ENCODE measurements around the gene COX10.
"Not testable (repeated sequence)": the region's sequence is repeated elsewhere in the genome, so short reads cannot be mapped to it uniquely, and the experiment has no call there.

The COX10 gene

GRCh38 chr17:14156689-14157088 lies 87.4 kb downstream of the COX10 start:
- Histone ChIP-seq H3K27ac (ENCODE audit: poor library complexity, severe bottlenecking) (no peak overlapping the region), H3K9me3 (ENCODE audit: severe bottlenecking) (no peaks in the 10 kb centered on the region), H3K4me1 (ENCODE audit: insufficient read depth, poor library complexity, severe bottlenecking) (no peaks in the 10 kb centered on the region), H3K27me3 (ENCODE audit: insufficient read depth, poor library complexity, severe bottlenecking) (no peaks in the 10 kb centered on the region), H3K36me3 (ENCODE audit: low read depth) (no peaks in the 10 kb centered on the region), H3K4me3 (ENCODE audit: severe bottlenecking) (no peak overlapping the region)
- ATAC-seq (ENCODE audit: low read depth) (no peak), DNase-seq (ENCODE audit: low spot score) (no peak)
- TF ChIP-seq CTCF (IDR thresholded peaks at IDR 0.05; ENCODE audit: poor library complexity, severe bottlenecking), result no peak

GRCh38 chr17:14157822-14158221 lies 88.5 kb downstream of the COX10 start:
- Histone ChIP-seq H3K4me1 (ENCODE audit: insufficient read depth, poor library complexity, severe bottlenecking) (no peaks in the 10 kb centered on the region), H3K27me3 (ENCODE audit: insufficient read depth, poor library complexity, severe bottlenecking) (no peaks in the 10 kb centered on the region), H3K9me3 (ENCODE audit: severe bottlenecking) (no peaks in the 10 kb centered on the region), H3K4me3 (ENCODE audit: severe bottlenecking) (no peak overlapping the region), H3K27ac (ENCODE audit: poor library complexity, severe bottlenecking) (no peak overlapping the region), H3K36me3 (ENCODE audit: low read depth) (no peaks in the 10 kb centered on the region)
- no peak for DNase-seq (ENCODE audit: low spot score)
- TF ChIP-seq CTCF (IDR thresholded peaks at IDR 0.05; ENCODE audit: poor library complexity, severe bottlenecking), result no peak
- no peak for ATAC-seq (ENCODE audit: low read depth)

GRCh38 chr17:14158707-14159106 lies 89.4 kb downstream of the COX10 start:
- Histone ChIP-seq H3K36me3 (ENCODE audit: low read depth) (no peaks in the 10 kb centered on the region), H3K4me1 (ENCODE audit: insufficient read depth, poor library complexity, severe bottlenecking) (no peaks in the 10 kb centered on the region), H3K27me3 (ENCODE audit: insufficient read depth, poor library complexity, severe bottlenecking) (no peaks in the 10 kb centered on the region), H3K9me3 (ENCODE audit: severe bottlenecking) (no peaks in the 10 kb centered on the region), H3K27ac (ENCODE audit: poor library complexity, severe bottlenecking) (no peak overlapping the region), H3K4me3 (ENCODE audit: severe bottlenecking) (no peak overlapping the region)
- no peak for DNase-seq (ENCODE audit: low spot score)
- ATAC-seq (ENCODE audit: low read depth), result no peak
- TF ChIP-seq CTCF (IDR thresholded peaks at IDR 0.05; ENCODE audit: poor library complexity, severe bottlenecking), result no peak

GRCh38 chr17:14161419-14161818 lies 92.1 kb downstream of the COX10 start:
- DNase-seq (ENCODE audit: low spot score) (no peak), ATAC-seq (ENCODE audit: low read depth) (no peak)
- H3K9me3 ChIP-seq (ENCODE audit: severe bottlenecking), result no peaks in the 10 kb centered on the region
- no peak overlapping the region for H3K27ac ChIP-seq (ENCODE audit: poor library complexity, severe bottlenecking)
- no peak overlapping the region for H3K4me3 ChIP-seq (ENCODE audit: severe bottlenecking)
- H3K27me3 ChIP-seq (ENCODE audit: insufficient read depth, poor library complexity, severe bottlenecking), result no peaks in the 10 kb centered on the region
- no peak for TF ChIP-seq CTCF (IDR thresholded peaks at IDR 0.05; ENCODE audit: poor library complexity, severe bottlenecking)
- no peaks in the 10 kb centered on the region for H3K4me1 ChIP-seq (ENCODE audit: insufficient read depth, poor library complexity, severe bottlenecking)
- H3K36me3 ChIP-seq (ENCODE audit: low read depth), result no peaks in the 10 kb centered on the region

GRCh38 chr17:14165616-14166015 lies 96.3 kb downstream of the COX10 start:
- ATAC-seq (ENCODE audit: low read depth) (no peak), DNase-seq (ENCODE audit: low spot score) (no peak)
- peaks cover 4% of the 10 kb centered on the region for H3K9me3 ChIP-seq (ENCODE audit: severe bottlenecking)
- no peaks in the 10 kb centered on the region for H3K4me1 ChIP-seq (ENCODE audit: insufficient read depth, poor library complexity, severe bottlenecking)
- TF ChIP-seq CTCF (IDR thresholded peaks at IDR 0.05; ENCODE audit: poor library complexity, severe bottlenecking), result no peak
- no peaks in the 10 kb centered on the region for H3K36me3 ChIP-seq (ENCODE audit: low read depth)
- H3K27ac ChIP-seq (ENCODE audit: poor library complexity, severe bottlenecking), result no peak overlapping the region
- H3K4me3 ChIP-seq (ENCODE audit: severe bottlenecking), result no peak overlapping the region
- no peaks in the 10 kb centered on the region for H3K27me3 ChIP-seq (ENCODE audit: insufficient read depth, poor library complexity, severe bottlenecking)

- not testable (repeated sequence) for H3K27me3 ChIP-seq (ENCODE audit: insufficient read depth, poor library complexity, severe bottlenecking); H3K9me3 ChIP-seq (ENCODE audit: severe bottlenecking); H3K27ac ChIP-seq (ENCODE audit: poor library complexity, severe bottlenecking); ATAC-seq (ENCODE audit: low read depth); DNase-seq (ENCODE audit: low spot score); H3K36me3 ChIP-seq (ENCODE audit: low read depth); H3K4me1 ChIP-seq (ENCODE audit: insufficient read depth, poor library complexity, severe bottlenecking); H3K4me3 ChIP-seq (ENCODE audit: severe bottlenecking)
Measured at GRCh38 chr17:14167831-14168230, 98.5 kb downstream of the COX10 start.

Measured in RWPE2 (cell line).